Endothelial cell of umbilical vein (primary cell): Measurements from ENCODE around the gene MED12L. TPM values are rescaled to one million over a fixed set of nuclear protein-coding genes. Genes with fewer than 3 reads are reported as not detected.

ENCODE experiments used
- BruUV-seq: library from RNA; stranded (reverse); fragments of 400-500 nt; replicated peaks from 2 replicates; lab custom pipeline; 2021; lab: Mats Ljungman, UMichigan
- CTCF ChIA-PET: fragments of 300-600, 350-600 bp; sonication (Branson Sonifier 250); formaldehyde crosslinking; loops from one replicate; lab custom pipeline; 2021; ENCODE audit warnings: antibody characterized with exemption, inconsistent platforms; lab: Charles Lee
- POLR2A ChIA-PET: fragments of 300-600, 350-600 bp; sonication (Branson Sonifier 250); formaldehyde crosslinking; loops from one replicate; lab custom pipeline; 2021; ENCODE audit warnings: antibody characterized with exemption, inconsistent platforms; lab: Charles Lee
- DNase-seq: peaks from one replicate; pipeline ENCODE4 v3.0.0-alpha.2; 2011; ENCODE audit warnings: low read depth, low spot score
- FAIRE-seq: peaks from 2 replicates; lab custom pipeline; 2011; peaks lifted over from hg19 to GRCh38; lab: Jason Lieb, UNC
- H2AFZ ChIP-seq: 2 replicates; pipeline ENCODE4 v1.6.0; 2012; ENCODE audit warnings: low read depth, low read length, control low read depth, inconsistent platforms
- H3K27ac ChIP-seq: 2 replicates; pipeline ENCODE4 v1.5.1; 2011; ENCODE audit warnings: low read depth, mild to moderate bottlenecking, control low read depth, low read length, moderate library complexity; ENCODE audit not compliant: insufficient read depth
- H3K27me3 ChIP-seq, 2 experiments: 2 replicates each; pipeline versions ENCODE4 v1.6.0 to v1.6.1; 2011; ENCODE audit warnings: low read length in 2 of 2, mixed read lengths in 1 of 2; ENCODE audit not compliant: control insufficient read depth in 2 of 2, insufficient read depth in 2 of 2
- H3K36me3 ChIP-seq, 2 experiments: 2 replicates in 1 of 2; 3 replicates in 1 of 2; pipeline ENCODE4 v1.5.1; 2011; ENCODE audit warnings: low read length in 2 of 2, mild to moderate bottlenecking in 1 of 2, moderate library complexity in 1 of 2; ENCODE audit not compliant: control insufficient read depth in 2 of 2, insufficient read depth in 2 of 2; ENCODE audit errors: extremely low read depth in 1 of 2
- H3K4me1 ChIP-seq: 3 replicates; pipeline ENCODE4 v1.5.1; 2011; ENCODE audit warnings: mild to moderate bottlenecking, low read length; ENCODE audit not compliant: control insufficient read depth, insufficient read depth; ENCODE audit errors: extremely low read depth
- H3K4me2 ChIP-seq: 2 replicates; pipeline ENCODE4 v1.6.1; 2011; ENCODE audit warnings: low read length, control low read depth, mixed read lengths; ENCODE audit not compliant: insufficient read depth
- H3K4me3 ChIP-seq, 3 experiments: fragments of 200-600 bp in 1 of 3; sonication (generic), shearing (Covaris generic) in 1 of 3; replicated peaks in 1 of 3; 2 replicates each; pipeline ENCODE4 v1.5.1; 2011 to 2016; ENCODE audit warnings: control low read depth in 3 of 3, low read length in 3 of 3, mild to moderate bottlenecking in 2 of 3, inconsistent platforms in 1 of 3, low read depth in 1 of 3, moderate library complexity in 1 of 3; ENCODE audit not compliant: insufficient read depth in 1 of 3
- H3K79me2 ChIP-seq: 2 replicates; pipeline ENCODE4 v1.6.0; 2012; ENCODE audit warnings: low read length, inconsistent platforms; ENCODE audit not compliant: control insufficient read depth, insufficient read depth
- H3K9ac ChIP-seq: replicated peaks from 2 replicates; pipeline ENCODE3; 2011; ENCODE audit warnings: low read length, control low read depth; ENCODE audit not compliant: insufficient read depth; ENCODE audit errors: extremely low read depth
- H3K9me1 ChIP-seq: replicated peaks from 3 replicates; pipeline ENCODE4 v1.6.0; 2011; ENCODE audit warnings: mild to moderate bottlenecking, low read length; ENCODE audit not compliant: control insufficient read depth, insufficient read depth; ENCODE audit errors: extremely low read depth
- H3K9me3 ChIP-seq: replicated peaks from 2 replicates; pipeline ENCODE4 v1.5.1; 2012; ENCODE audit warnings: low read length, inconsistent platforms; ENCODE audit not compliant: control insufficient read depth, insufficient read depth
- H4K20me1 ChIP-seq: replicated peaks from 2 replicates; pipeline ENCODE3; 2011; ENCODE audit warnings: mild to moderate bottlenecking, low read length; ENCODE audit not compliant: control insufficient read depth, insufficient read depth; ENCODE audit errors: extremely low read depth
- CTCF ChIP-seq, 2 donors: IDR thresholded peaks; 1 replicate in 1 of 2; 2 replicates in 1 of 2; pipeline ENCODE4 v1.5.1; 2011; ENCODE audit warnings: low read length in 2 of 2, mild to moderate bottlenecking in 2 of 2, moderate library complexity in 2 of 2, control low read depth in 1 of 2, inconsistent platforms in 1 of 2, low read depth in 1 of 2; ENCODE audit not compliant: insufficient read depth in 1 of 2; ENCODE audit errors: extremely low read depth in 1 of 2
- EZH2 ChIP-seq: IDR thresholded peaks from 2 replicates; pipeline ENCODE4 v1.6.1; 2012; ENCODE audit warnings: borderline replicate concordance, low read depth, mild to moderate bottlenecking, moderate library complexity, low read length, inconsistent platforms; ENCODE audit not compliant: severe bottlenecking
- FOS ChIP-seq: IDR thresholded peaks from 2 replicates; pipeline ENCODE4 v1.6.1; 2011; ENCODE audit warnings: mild to moderate bottlenecking, low read length, moderate library complexity, borderline replicate concordance; ENCODE audit not compliant: insufficient read depth
- GATA2 ChIP-seq: IDR thresholded peaks from 2 replicates; pipeline ENCODE4 v1.7.0; 2011; ENCODE audit warnings: low read depth, mild to moderate bottlenecking, moderate library complexity, mixed read lengths, low read length; ENCODE audit not compliant: insufficient read length, insufficient read depth
- JUN ChIP-seq: IDR thresholded peaks from 2 replicates; pipeline ENCODE4 v1.6.1; 2011; ENCODE audit warnings: borderline replicate concordance, low read depth; ENCODE audit not compliant: insufficient read length, insufficient read depth
- MYC ChIP-seq: IDR thresholded peaks from one replicate; pipeline ENCODE4 v1.6.1; 2011; ENCODE audit warnings: mild to moderate bottlenecking, low read depth, low read length
- POLR2A ChIP-seq: IDR thresholded peaks from 2 replicates; pipeline ENCODE4 v1.6.1; 2012; ENCODE audit warnings: low read depth, mild to moderate bottlenecking, control low read depth, low read length
- dilution Hi-C: fragments of 300-500 bp; cut with MboI; formaldehyde crosslinking; loops from one replicate; pipeline ENCODE4 v1.15.0; 2019; ENCODE audit warnings: low sequenced_read_pairs; ENCODE audit not compliant: extremely low pct_ligation_motif_present
- intact Hi-C: fragments of 100-400 bp; cut with micrococcal nuclease; formaldehyde crosslinking; loops from one replicate; pipeline ENCODE4 v1.10.0; 2022
- polyA plus RNA-seq, 4 experiments: library from polyadenylated mRNA; depleted of rRNA in 3 of 4; stranded (reverse) in 3 of 4; unstranded in 1 of 4; fragments of >200 nt; gene quantifications; 2 replicates each; pipeline versions ENCODE4 v1.2.1 to v1.2.3, GENCODE V29; 2011 to 2012; ENCODE audit warnings: missing spikeins in 1 of 4
- total RNA-seq: library from RNA; stranded (reverse); gene quantifications from 2 replicates; pipeline ENCODE4 v1.2.3, GENCODE V29; 2021
- TF ChIP-seq, protein P1 (sequence below): IDR thresholded peaks from 2 replicates; pipeline ENCODE4 v1.6.1; 2011; ENCODE audit not compliant: insufficient read depth, insufficient read length

The MED12L gene
- total and polyA plus RNA-seq, 2 donors (not counting 3 experiments of a cell fraction or from before 2014, with no cell fraction given) = 0.03 to 0.27 TPM

DNA sequence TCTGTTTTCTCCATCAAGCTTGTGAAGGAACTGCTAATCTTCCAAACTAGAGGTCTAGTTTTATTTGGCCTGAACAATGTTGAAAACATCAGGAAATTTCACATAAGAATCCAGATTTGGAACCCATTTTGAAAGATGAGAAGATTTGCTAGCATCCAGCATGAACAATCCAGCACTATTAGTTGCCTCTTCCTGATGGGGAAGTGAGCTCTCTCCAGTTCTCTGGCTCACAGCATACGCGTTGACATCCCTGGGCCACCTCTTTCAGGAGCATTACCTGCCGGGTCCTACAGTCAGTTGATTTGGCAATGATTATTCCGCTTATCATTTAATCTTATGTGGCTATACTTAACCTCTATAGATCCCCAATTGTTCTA, 220.3 kb downstream of the MED12L start:
- H3K4me2 ChIP-seq = no peak overlapping the region
- no peaks in the 10 kb centered on the region for H4K20me1 ChIP-seq
- no peak overlapping the region for H2AFZ ChIP-seq
- H3K79me2 ChIP-seq = no peaks in the 10 kb centered on the region
- no peaks in the 10 kb centered on the region for H3K9me1 ChIP-seq
- TF ChIP-seq EZH2 (no peak), JUN (no peak), CTCF (IDR thresholded peaks at IDR 0.05; ENCODE audit: extremely low read depth in 1 of 2, insufficient read depth in 1 of 2, low read depth in 1 of 2, low read length in 2 of 2) (no peak), POLR2A (no peak), GATA2 (no peak), MYC (no peak), FOS (no peak)
- TF ChIP-seq, protein P1, sequence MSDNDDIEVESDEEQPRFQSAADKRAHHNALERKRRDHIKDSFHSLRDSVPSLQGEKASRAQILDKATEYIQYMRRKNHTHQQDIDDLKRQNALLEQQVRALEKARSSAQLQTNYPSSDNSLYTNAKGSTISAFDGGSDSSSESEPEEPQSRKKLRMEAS = no peak
- POLR2A ChIA-PET = no interaction called here
- dilution Hi-C loops (no loop called here), intact Hi-C loops (no loop called here)
- no peaks in the 10 kb centered on the region for H3K4me1 ChIP-seq
- H3K4me3 ChIP-seq = no peak overlapping the region
- CTCF ChIA-PET = interaction anchor here (0.7 to 2.1 kb wide), 8 partner anchors 8 to 77 kb away, joined by 3 to 7 read pairs (median 4); partner anchors contain the start of gene P2RY14
- H3K27ac ChIP-seq = no peak overlapping the region
- H3K9ac ChIP-seq = no peak overlapping the region
- H3K36me3 ChIP-seq = no peaks in the 10 kb centered on the region
- H3K27me3 ChIP-seq = peaks cover 0 to 2% of the 10 kb centered on the region in 2 experiments
- no peaks in the 10 kb centered on the region for H3K9me3 ChIP-seq
- no peak for DNase-seq
- no peak for FAIRE-seq
- BruUV-seq = no TSS peak
